KBM-7 (cell line): ENCODE results near the gene KLF13.

Experiments used
- DNase-seq: peaks from one replicate; pipeline ENCODE4 v3.0.0-alpha.2; 2015
- in situ Hi-C: fragments of 300-500 bp; cut with MboI; formaldehyde crosslinking; loops from 2 replicates; pipeline ENCODE4 v1.14.3; 2020; ENCODE audit warnings: low sequenced_read_pairs, low pct_unique_long_range_greater_than_20kb, mixed read lengths

KLF13 gene

GRCh38 chr15:31371520-31372240 lies 45.0 kb downstream of the KLF13 start:
- no peak for DNase-seq
- in situ Hi-C loops, result no loop called here

GRCh38 chr15:31372635-31373091 lies 46.0 kb downstream of the KLF13 start:
- no peak for DNase-seq
- in situ Hi-C loops, result no loop called here

GRCh38 chr15:31373096-31373865 lies 46.6 kb downstream of the KLF13 start:
- in situ Hi-C loops, result no loop called here
- no peak for DNase-seq

- in situ Hi-C loops, result no loop called here
- DNase-seq, result no peak
Measured at GRCh38 chr15:31373970-31374369, 47.3 kb downstream of the KLF13 start.

- in situ Hi-C loops, result no loop called here
- no peak for DNase-seq
Measured at GRCh38 chr15:31374489-31374888, 47.9 kb downstream of the KLF13 start.

GRCh38 chr15:31374986-31375385 lies 48.4 kb downstream of the KLF13 start:
- DNase-seq, result no peak
- in situ Hi-C loops, result no loop called here

GRCh38 chr15:31375772-31376171 lies 49.1 kb downstream of the KLF13 start:
- in situ Hi-C loops, result no loop called here
- no peak for DNase-seq

- DNase-seq, result no peak
- in situ Hi-C loops, result no loop called here
Measured at GRCh38 chr15:31376511-31376910, 49.9 kb downstream of the KLF13 start.

GRCh38 chr15:31377030-31377429 lies 50.4 kb downstream of the KLF13 start:
- no peak for DNase-seq
- in situ Hi-C loops, result no loop called here

- in situ Hi-C loops, result no loop called here
- no peak for DNase-seq
Measured at GRCh38 chr15:31378363-31378903, 51.8 kb downstream of the KLF13 start.

- DNase-seq, result no peak
- in situ Hi-C loops, result no loop called here
Measured at GRCh38 chr15:31379042-31379441, 52.4 kb downstream of the KLF13 start.

- in situ Hi-C loops, result no loop called here
- DNase-seq, result no peak
Measured at GRCh38 chr15:31379577-31379976, 52.9 kb downstream of the KLF13 start.

GRCh38 chr15:31381801-31382712 lies 55.4 kb downstream of the KLF13 start:
- in situ Hi-C loops, result no loop called here
- DNase-seq, result no peak

- in situ Hi-C loops, result no loop called here
- DNase-seq, result no peak
Measured at GRCh38 chr15:31382713-31383045, 56.0 kb downstream of the KLF13 start.

GRCh38 chr15:31383139-31383538 lies 56.5 kb downstream of the KLF13 start:
- no peak for DNase-seq
- in situ Hi-C loops, result no loop called here

- DNase-seq, result no peak
- in situ Hi-C loops, result no loop called here
Measured at GRCh38 chr15:31384568-31384967, 57.9 kb downstream of the KLF13 start.

- in situ Hi-C loops, result no loop called here
- no peak for DNase-seq
Measured at GRCh38 chr15:31385736-31386135, 59.1 kb downstream of the KLF13 start.

- in situ Hi-C loops, result no loop called here
- no peak for DNase-seq
Measured at GRCh38 chr15:31387092-31387478, 60.5 kb downstream of the KLF13 start.

- no peak for DNase-seq
- in situ Hi-C loops, result no loop called here
Measured at GRCh38 chr15:31387479-31388118, 61.0 kb downstream of the KLF13 start.
